AG10803 (cell line): ENCODE results near the gene TMED10.

Experiments used
- DNase-seq: peaks from one replicate; pipeline ENCODE4 v3.0.0; 2010; ENCODE audit warnings: low read depth
- H3K4me3 ChIP-seq: 2 replicates; pipeline ENCODE4 v1.5.1; 2011; ENCODE audit warnings: mild to moderate bottlenecking, low read length, control low read depth
- TF ChIP-seq, protein P1 (sequence below): conservative IDR thresholded peaks from 2 replicates; pipeline ENCODE4 v1.5.1; 2011; ENCODE audit warnings: mild to moderate bottlenecking, low read length, control low read depth, inconsistent platforms

The TMED10 gene

DNA sequence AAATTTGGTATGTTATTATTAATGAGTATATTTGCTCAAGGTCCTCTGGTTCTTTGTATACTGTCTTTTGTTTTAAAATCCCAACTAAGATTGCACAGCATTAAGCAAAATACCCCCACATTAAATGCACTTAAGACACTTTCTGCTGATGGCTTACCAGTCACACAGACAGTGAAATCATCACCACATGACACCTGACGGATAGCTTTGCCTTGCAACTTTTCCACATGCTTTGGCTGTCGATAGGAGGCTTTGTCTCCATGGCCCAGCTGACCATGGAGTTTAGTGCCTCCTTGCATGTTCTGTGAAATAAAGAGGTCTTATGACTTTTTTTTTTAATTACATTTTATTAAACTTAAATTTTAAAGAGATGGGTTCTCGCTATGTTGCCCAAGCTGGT lies 69.2 kb downstream of the TMED10 start:
- H3K4me3 ChIP-seq: no peak overlapping the region
- no peak for DNase-seq
- TF ChIP-seq, protein P1, sequence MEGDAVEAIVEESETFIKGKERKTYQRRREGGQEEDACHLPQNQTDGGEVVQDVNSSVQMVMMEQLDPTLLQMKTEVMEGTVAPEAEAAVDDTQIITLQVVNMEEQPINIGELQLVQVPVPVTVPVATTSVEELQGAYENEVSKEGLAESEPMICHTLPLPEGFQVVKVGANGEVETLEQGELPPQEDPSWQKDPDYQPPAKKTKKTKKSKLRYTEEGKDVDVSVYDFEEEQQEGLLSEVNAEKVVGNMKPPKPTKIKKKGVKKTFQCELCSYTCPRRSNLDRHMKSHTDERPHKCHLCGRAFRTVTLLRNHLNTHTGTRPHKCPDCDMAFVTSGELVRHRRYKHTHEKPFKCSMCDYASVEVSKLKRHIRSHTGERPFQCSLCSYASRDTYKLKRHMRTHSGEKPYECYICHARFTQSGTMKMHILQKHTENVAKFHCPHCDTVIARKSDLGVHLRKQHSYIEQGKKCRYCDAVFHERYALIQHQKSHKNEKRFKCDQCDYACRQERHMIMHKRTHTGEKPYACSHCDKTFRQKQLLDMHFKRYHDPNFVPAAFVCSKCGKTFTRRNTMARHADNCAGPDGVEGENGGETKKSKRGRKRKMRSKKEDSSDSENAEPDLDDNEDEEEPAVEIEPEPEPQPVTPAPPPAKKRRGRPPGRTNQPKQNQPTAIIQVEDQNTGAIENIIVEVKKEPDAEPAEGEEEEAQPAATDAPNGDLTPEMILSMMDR: no peak

DNA sequence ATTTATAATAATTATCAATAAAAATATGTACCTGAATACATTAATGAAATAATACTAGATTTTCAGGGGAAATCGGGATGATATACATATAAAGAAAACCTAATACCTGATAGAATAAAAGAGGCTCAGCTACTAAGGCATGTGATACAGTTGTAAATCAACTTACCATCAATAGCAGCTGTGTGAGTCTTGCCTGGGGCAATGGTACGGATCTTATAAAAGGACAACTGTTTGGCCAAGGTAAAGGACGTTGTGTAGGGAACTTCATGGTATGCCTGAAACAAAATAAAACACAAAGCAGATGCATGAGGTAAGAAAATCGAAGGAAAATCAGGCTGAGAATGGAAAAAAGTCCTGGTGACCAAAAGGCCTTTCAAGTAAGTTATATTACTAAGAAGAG lies 74.9 kb downstream of the TMED10 start:
- no peak overlapping the region for H3K4me3 ChIP-seq
- TF ChIP-seq, protein P1: no peak
- DNase-seq: no peak

DNA sequence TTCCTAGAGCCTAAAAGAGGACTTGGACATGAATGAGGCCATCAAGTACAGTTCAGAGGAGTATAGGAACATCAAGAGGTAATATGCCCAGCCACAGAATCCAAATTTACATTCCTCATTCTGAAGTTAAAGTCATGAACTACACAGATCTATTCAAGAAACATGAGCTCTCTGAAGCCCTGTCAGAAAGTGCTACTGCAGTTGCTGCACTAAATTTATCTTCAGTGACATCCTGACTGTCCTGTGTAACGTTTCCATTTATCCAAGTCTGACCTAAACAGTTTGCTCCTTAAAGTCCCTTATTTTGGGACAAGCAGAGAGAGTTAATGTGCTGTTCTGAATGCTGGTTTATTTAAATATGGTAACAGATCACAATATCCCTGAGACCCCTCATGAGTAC lies 77.7 kb downstream of the TMED10 start:
- TF ChIP-seq, protein P1: no peak
- DNase-seq: no peak

GRCh38 chr14:75098212-75098611 lies 78.2 kb downstream of the TMED10 start:
- no peak for DNase-seq
- TF ChIP-seq, protein P1: no peak
- H3K4me3 ChIP-seq: no peak overlapping the region

More for the DNA sequence above, 77.7 kb downstream of the TMED10 start:
- no peak overlapping the region for H3K4me3 ChIP-seq

DNA sequence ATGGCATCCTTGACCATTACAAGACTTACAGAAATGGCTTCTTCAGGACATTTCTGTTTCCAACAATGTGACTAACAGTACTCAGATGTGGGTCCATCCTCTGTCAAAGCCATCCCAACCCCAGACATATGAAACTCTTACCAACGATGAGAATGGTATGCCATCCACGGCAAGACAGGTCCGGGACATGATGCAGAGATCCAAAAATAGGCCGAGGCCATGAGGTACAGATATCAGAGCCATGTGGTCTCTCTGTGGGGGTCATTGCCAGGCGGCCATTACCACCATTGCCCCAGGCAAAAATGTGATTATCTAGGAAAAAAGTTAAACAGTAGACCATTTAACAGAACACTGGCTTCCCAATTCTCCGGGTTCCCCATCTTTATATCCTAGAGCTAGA lies 79.5 kb downstream of the TMED10 start:
- H3K4me3 ChIP-seq: no peak overlapping the region
- TF ChIP-seq, protein P1: no peak
- DNase-seq: no peak

- no peak overlapping the region for H3K4me3 ChIP-seq
- no peak for DNase-seq
- TF ChIP-seq, protein P1: no peak
Observed at GRCh38 chr14:75095690-75096089, 80.7 kb downstream of the TMED10 start.

DNA sequence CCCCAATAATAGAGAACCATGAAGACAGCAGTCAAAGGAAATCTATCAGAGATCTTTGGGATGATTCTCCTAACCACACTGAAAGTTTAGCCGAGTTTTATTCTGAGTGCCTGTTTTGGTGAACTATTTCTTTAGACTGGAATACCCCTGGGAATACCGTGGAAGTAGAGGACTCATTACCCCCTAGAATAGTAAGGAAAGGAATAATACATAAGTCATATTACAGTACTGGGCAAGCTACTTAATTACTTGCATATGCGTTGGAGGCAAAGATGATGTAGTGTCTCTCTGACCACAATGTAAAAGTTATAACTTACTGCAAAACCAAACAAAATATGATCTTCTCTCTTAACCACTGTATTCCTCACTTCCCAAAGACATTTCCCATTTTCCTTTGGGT lies 81.5 kb downstream of the TMED10 start:
- TF ChIP-seq, protein P1: no peak
- DNase-seq: peak; percentile 38
- no peak overlapping the region for H3K4me3 ChIP-seq
